SIG-M5 treated with dmso at 0.1 percent for 504 hours (cell line): ENCODE data around the gene TMEM132D.

ENCODE experiments used
- DNase-seq: peaks from one replicate; lab custom pipeline; 2025; ENCODE audit not compliant: unreplicated experiment; lab: John Stamatoyannopoulos, UW

Gene TMEM132D

GRCh38 chr12:129025055-129025454, 878.8 kb downstream of the TMEM132D start:
- DNase-seq = no peak
